HG03571 (cell line): Measurements from ENCODE around the gene YBX2.
"Not testable (repeated sequence)": the region's sequence is repeated elsewhere in the genome, so short reads cannot be mapped to it uniquely, and the experiment has no call there.

Experiments
- ATAC-seq: cut with Tn5 transposase; IDR thresholded peaks from one replicate; pipeline ENCODE4 v1.9.1; 2021; ENCODE audit not compliant: unreplicated experiment

The YBX2 gene

DNA sequence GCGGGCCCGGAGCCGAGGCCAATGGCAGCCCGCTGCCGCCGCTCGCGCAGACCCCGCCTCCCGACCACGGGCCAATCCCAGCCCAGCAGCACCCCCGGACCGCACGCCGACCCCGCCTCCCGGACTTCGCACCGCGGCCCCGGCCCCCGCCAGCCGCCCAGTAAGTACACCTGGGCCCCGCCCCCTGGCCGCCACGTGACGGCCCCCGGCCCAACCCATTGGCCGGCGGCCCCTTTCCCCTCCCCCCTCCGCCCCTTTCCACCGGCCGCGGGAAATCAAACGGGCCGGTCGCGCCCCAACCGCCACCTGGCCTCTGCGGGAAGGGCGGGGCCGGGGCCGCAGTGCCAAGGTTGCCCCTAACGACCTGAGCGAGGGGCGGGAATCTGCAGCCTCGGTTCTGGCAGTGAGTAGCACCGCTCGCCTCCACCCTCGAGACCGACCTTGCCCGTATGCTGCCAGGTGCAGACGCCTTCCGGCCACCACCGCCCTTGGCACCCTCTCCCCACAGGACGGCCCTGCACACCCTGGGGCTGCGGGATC, at the start of gene YBX2:
TSS of gene YBX2 (minus strand) at position 26 of the 540 bp plus-strand sequence. CDS start 139 bp downstream, outside the sequence.
- no peak for ATAC-seq

GRCh38 chr17:7343250-7343649, 48.8 kb upstream of the YBX2 start:
- no peak for ATAC-seq

DNA sequence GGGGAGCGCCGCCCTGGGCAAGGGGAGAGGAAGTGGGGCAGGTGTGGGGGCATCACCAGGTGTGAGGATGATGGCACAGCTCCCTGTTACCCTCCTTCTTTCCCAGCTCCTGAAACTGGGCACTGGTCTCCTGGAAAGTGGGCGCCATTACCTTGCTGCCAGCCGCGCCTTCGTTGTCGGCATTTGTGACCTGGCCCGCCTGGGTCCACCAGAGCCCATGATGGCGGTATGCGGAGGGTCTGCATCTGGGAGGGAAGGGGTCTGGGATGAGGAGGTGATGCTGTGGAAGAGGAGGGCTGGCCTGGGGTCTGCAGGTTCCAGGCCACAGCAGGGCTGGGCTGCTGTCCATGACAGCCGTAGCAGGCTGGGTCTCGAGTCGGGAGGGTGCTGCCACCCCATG, 47.4 kb upstream of the YBX2 start:
- no peak for ATAC-seq

DNA sequence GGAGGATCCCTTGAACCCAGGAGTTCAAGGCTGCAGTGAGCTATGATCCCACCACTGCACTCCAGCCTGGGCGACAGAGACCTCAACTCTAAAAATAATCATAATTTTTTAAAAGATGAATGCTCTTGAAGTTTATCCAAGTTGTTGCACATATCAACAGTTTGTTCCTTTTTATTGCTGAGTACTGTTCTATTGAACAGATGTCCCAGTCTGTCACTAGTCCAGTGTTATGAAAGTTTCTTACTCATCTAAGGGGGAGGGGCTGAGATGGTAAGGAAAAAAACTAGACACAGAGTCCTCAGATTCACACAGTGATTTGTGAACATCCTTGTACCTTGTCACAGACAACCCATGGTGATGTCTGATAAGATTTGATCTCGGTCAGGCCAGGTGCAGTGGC, 45.7 kb upstream of the YBX2 start:
- no peak for ATAC-seq

DNA sequence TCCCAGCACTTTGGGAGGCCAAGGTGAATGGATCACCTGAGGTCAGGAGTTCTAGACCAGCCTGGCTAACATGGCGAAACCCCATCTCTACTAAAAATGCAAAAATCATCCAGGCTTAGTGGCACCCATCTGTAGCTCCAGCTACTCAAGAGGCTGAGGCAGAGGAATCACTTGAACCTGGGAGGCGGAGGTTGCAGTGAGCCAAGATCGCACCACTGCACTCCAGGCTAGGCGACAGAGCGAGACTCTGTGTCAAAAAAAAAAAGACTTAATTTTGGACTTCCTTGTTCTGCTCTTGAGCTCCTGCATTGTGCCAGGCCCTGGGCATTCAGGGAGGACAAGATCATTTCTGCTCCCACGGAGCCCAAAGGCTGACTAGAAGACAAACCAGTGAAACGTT, 43.2 kb upstream of the YBX2 start:
- not testable (repeated sequence) for ATAC-seq

- ATAC-seq = no peak
Observed at GRCh38 chr17:7336240-7337175, 42.1 kb upstream of the YBX2 start, which contains the start of gene ACAP1. Gene ACAP1, plus strand, starts transcription at chr17:7336529. Its CDS starts 206 bp downstream, at chr17:7336735.

GRCh38 chr17:7335765-7336164, 41.3 kb upstream of the YBX2 start:
- not testable (repeated sequence) for ATAC-seq

DNA sequence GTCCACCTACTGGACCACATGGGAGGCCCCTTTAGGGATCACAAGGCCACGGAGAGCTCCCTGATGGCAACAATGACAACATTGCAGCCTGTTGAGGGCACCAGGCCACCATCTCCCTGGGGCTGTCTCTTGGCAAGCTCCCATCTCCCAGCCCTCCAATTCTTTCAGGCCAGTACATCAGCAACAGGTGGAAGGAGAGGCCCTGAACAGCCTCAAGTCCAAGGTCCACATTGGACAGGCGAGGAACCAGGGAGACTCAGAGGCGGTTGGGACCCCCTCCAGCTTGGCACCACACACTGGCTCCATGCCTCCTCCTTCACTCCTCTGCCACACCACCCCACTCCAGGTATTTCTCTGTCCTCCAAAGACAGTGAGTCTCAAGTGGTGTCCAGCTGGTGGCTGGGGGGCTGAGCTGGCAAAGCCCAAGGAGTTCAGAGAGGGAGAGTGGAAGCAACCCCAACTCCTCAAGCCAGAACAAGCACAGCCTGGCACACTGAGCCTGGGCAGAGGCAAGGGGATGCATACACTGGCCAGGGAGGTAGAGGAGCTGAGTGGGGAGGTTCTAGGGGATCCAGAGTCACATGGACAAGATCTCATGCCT, 40.6 kb upstream of the YBX2 start:
- ATAC-seq = no peak

- ATAC-seq = not testable (repeated sequence)
Observed at GRCh38 chr17:7332600-7333069, 38.2 kb upstream of the YBX2 start.

- ATAC-seq = no peak
Observed at GRCh38 chr17:7332111-7332510, 37.7 kb upstream of the YBX2 start.

DNA sequence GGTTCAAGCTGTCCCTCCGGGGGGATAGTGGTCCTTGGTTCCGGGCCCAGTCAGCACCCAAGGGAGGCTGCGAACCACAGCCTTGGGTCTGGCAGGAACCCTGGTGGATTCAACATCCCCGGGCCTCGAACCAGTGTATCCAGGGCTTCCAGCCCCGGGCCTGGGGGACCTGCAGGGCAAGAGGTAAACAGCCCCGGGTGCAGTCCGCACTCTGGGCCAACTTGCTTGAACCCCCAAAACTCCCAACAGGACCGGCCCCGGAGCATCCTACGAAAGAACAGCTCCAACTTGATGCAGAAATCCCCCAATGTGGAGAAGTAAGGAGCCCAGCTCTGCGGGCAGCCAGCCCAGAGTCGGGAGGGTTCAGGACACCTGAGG, 36.2 kb upstream of the YBX2 start:
- no peak for ATAC-seq

DNA sequence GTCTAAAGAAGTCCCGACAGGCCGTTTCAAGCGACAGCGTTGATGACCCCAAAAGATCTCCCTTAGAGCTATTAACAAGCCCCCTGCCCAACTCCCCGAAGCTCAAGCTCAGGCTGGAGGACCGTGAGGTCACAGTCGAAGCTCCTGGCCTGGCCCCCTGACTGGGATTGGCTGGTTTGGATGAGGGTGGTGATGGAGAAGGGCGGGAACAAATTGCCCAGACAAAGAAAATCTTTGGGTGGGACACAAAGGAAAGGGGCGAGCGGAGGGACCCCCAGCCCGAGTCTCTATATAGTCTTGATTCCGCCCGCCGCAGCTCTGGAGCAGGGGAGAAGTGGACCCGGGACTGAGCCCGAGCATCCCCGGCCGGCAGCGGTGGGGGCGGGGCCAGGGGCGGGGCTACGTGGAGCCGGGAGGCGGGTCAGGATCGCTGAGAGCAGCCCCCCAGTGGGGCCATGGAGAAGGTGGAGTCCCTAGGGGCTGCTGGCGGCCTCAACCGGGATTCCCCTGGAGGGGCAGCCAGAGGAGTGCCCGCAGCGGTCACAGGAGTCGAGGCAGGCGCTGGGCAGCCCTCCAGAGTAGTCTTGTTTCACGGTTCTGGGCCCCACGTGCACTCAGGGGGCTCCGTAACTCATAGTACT, 35.7 kb upstream of the YBX2 start:
- ATAC-seq = peak; percentile 29

- ATAC-seq = peak; percentile 44
Observed at GRCh38 chr17:7329374-7329996, 35.0 kb upstream of the YBX2 start.

- peak; percentile 3 for ATAC-seq
Observed at GRCh38 chr17:7328840-7329373, 34.5 kb upstream of the YBX2 start, which contains the start of gene NEURL4. Gene NEURL4, minus strand, starts transcription at chr17:7329335. Its CDS starts 23 bp downstream, at chr17:7329312.

DNA sequence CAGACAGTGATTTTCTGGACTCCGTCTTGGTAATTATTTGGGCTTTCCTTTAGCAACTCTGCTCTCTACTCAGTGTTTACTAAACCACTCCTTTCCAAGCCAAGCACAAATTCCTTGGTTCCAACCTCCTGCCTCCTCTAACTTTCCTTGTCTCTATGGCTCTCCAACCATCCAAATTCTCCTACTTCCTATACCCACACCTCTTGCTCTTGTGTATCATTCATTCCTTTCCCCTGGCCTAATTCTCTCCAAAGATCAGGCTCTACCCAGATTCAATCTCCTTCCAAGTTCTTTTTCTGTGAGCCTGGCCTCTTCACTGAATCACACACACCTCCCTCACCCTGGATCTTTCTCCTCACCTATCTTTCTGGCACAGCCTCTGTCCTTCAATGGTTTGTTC, 33.6 kb upstream of the YBX2 start:
- no peak for ATAC-seq

GRCh38 chr17:7327501-7327900, 33.1 kb upstream of the YBX2 start:
- ATAC-seq = no peak

- no peak for ATAC-seq
Observed at GRCh38 chr17:7327056-7327455, 32.6 kb upstream of the YBX2 start.

DNA sequence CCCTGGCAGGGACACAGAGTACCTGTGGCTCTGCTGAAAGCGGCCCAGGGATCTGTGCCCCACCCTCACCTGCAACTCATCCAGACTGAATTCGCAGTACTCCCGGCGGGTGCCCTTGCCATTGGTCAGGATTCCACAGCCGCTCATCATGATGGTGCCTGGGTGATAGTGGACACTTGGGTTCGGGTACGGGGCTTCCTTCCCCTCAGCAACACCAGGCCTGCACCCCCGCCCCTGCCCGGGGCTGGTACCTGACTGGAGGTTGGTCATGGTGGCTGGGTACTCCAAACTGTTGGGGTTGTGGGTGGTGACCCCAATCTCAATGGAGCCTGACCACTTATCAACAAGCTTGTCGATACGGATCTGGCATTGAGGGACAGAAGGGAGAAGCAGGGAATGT, 31.7 kb upstream of the YBX2 start:
- no peak for ATAC-seq

GRCh38 chr17:7325031-7325528, 30.6 kb upstream of the YBX2 start:
- ATAC-seq = no peak

DNA sequence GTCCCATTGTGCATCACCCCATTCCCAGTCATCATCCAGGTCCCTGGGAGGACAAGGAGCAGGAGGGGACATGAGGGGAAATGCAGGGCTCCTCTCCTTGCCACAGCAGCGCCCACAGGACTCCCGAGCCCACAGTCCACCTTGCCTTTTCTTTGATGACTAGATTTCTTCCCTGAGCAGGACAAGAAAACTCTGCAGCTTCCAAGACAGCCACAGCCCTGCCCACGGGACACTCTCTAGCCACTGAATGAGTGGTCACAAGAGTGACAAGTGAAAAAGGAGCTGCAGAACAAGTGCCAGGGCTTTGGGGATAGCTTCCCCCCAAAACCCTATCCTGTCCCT, 30.0 kb upstream of the YBX2 start:
- ATAC-seq = no peak
